GM12878 (cell line): ENCODE results near the gene GRK5. TPM values are rescaled to one million over a fixed set of nuclear protein-coding genes. Genes with fewer than 3 reads are reported as not detected.

Source experiments
- ATAC-seq: fragments of 200-7000 bp; cut with Tn5 transposase; 3 replicates; pipeline ENCODE4 v1.9.1; 2020; ENCODE audit warnings: mild to moderate bottlenecking, moderate library complexity
- BruUV-seq: library from RNA; stranded (reverse); fragments of 400-500 nt; replicated peaks from 2 replicates; lab custom pipeline; 2021; lab: Mats Ljungman, UMichigan
- CTCF ChIA-PET: fragments of 300-600 bp; sonication (Branson Sonifier 250); formaldehyde crosslinking; extraction: SDS; loops from one replicate; lab custom pipeline; 2021; ENCODE audit warnings: inconsistent platforms; lab: Yijun Ruan, JAX
- POLR2A ChIA-PET: fragments of 350-600 bp; formaldehyde crosslinking; extraction: SDS; loops from one replicate; lab custom pipeline; 2021; ENCODE audit warnings: inconsistent platforms; lab: Charles Lee
- RAD21 ChIA-PET: fragments of 300-600 bp; sonication (Branson Sonifier 250); formaldehyde crosslinking; loops from one replicate; lab custom pipeline; 2023; ENCODE audit warnings: antibody characterized with exemption; ENCODE audit not compliant: unreplicated experiment; lab: Charles Lee
- SMC1A ChIA-PET: fragments of 300-600 bp; sonication (Branson Sonifier 250); formaldehyde crosslinking; loops from one replicate; lab custom pipeline; 2023; ENCODE audit not compliant: unreplicated experiment, uncharacterized antibody; lab: Charles Lee
- DNase-seq: peaks from one replicate; pipeline ENCODE4 v3.0.0-alpha.2; 2011; ENCODE audit warnings: low read depth, low spot score
- FAIRE-seq: peaks from 3 replicates; lab custom pipeline; 2011; peaks lifted over from hg19 to GRCh38; lab: Jason Lieb, UNC
- H2AFZ ChIP-seq: 2 replicates; pipeline ENCODE4 v1.6.0; 2011; ENCODE audit warnings: low read depth, low read length, control low read depth; ENCODE audit not compliant: control insufficient read depth
- H3K27ac ChIP-seq: 2 replicates; pipeline ENCODE4 v1.5.1; 2011; ENCODE audit warnings: control low read depth; ENCODE audit not compliant: control insufficient read depth, insufficient read depth
- H3K27me3 ChIP-seq, 2 experiments: replicated peaks in 1 of 2; 2 replicates each; pipeline versions ENCODE4 v1.6.0 to v1.6.1; 2011; ENCODE audit warnings: low read length in 1 of 2; ENCODE audit not compliant: control insufficient read depth in 2 of 2, insufficient read depth in 2 of 2
- H3K36me3 ChIP-seq, 2 experiments: 2 replicates each; pipeline ENCODE4 v1.5.1; 2011; ENCODE audit warnings: low read length in 1 of 2; ENCODE audit not compliant: control insufficient read depth in 2 of 2, insufficient read depth in 2 of 2
- H3K4me1 ChIP-seq: 2 replicates; pipeline ENCODE4 v1.6.1; 2011; ENCODE audit warnings: mild to moderate bottlenecking, low read length, moderate library complexity, mixed read lengths; ENCODE audit not compliant: control insufficient read depth, insufficient read depth
- H3K4me2 ChIP-seq: 2 replicates; pipeline ENCODE4 v1.6.0; 2011; ENCODE audit warnings: control low read depth; ENCODE audit not compliant: control insufficient read depth, insufficient read depth
- H3K4me3 ChIP-seq: fragments of 200-600 bp; sonication (generic); 2 replicates; pipeline ENCODE4 v1.5.1; 2016
- H3K79me2 ChIP-seq: 2 replicates; pipeline ENCODE4 v1.6.0; 2011; ENCODE audit warnings: low read length; ENCODE audit not compliant: control insufficient read depth, insufficient read depth
- H3K9ac ChIP-seq: 2 replicates; pipeline ENCODE4 v1.8.0; 2011; ENCODE audit warnings: low read length, control low read depth, mixed read lengths; ENCODE audit not compliant: control insufficient read depth, insufficient read depth
- H3K9me3 ChIP-seq: replicated peaks from 3 replicates; pipeline ENCODE4 v1.5.1; 2011; ENCODE audit warnings: mild to moderate bottlenecking, low read length; ENCODE audit not compliant: control insufficient read depth, insufficient read depth
- H4K20me1 ChIP-seq: 2 replicates; pipeline ENCODE4 v1.6.0; 2011; ENCODE audit not compliant: control insufficient read depth, insufficient read depth
- CEBPZ ChIP-seq: fragments of 150-350 bp; IDR thresholded peaks from 2 replicates; pipeline ENCODE4 v1.6.1; 2016; ENCODE audit warnings: low read depth, low read length
- EP300 ChIP-seq, 2 experiments: fragments of 150-350 bp in 1 of 2; IDR thresholded peaks; 2 replicates each; pipeline ENCODE4 v1.6.1; 2011 to 2012; ENCODE audit warnings: low read depth in 2 of 2, low read length in 2 of 2, borderline replicate concordance in 1 of 2, improper control_type of control experiment in 1 of 2, inconsistent platforms in 1 of 2; ENCODE audit not compliant: control insufficient read depth in 1 of 2
- PAX8 ChIP-seq: fragments of 450-650 bp; IDR thresholded peaks from 2 replicates; pipeline ENCODE4 v1.6.1; 2017; ENCODE audit warnings: mild to moderate bottlenecking, moderate library complexity
- SIX5 ChIP-seq: IDR thresholded peaks from 2 replicates; pipeline ENCODE4 v1.6.1; 2011; ENCODE audit warnings: mild to moderate bottlenecking, low read depth, low read length, moderate library complexity; ENCODE audit not compliant: severe bottlenecking
- TCF7 ChIP-seq: IDR thresholded peaks from 2 replicates; pipeline ENCODE4 v1.6.1; 2014; ENCODE audit warnings: antibody characterized with exemption, borderline replicate concordance
- ZBTB4 ChIP-seq: fragments of 450-650 bp; formaldehyde crosslinking; IDR thresholded peaks from 2 replicates; pipeline ENCODE4 v1.4.0; 2022; ENCODE audit warnings: mild to moderate bottlenecking, moderate library complexity
- WGBS: methylation state at CpG from one replicate; pipeline ENCODE4 v1.1.6; 2016; ENCODE audit warnings: low lambda C conversion rate; ENCODE audit not compliant: insufficient replicate concordance, insufficient coverage; ENCODE audit errors: missing lambda C conversion rate; 5-methylcytosine and 5-hydroxymethylcytosine counted together
- in situ Hi-C: fragments of 300-500 bp; cut with MboI; formaldehyde crosslinking; loops from 9 replicates; pipeline ENCODE4 v1.14.3; 2018; ENCODE audit warnings: mixed read lengths
- intact Hi-C: fragments of 100-400 bp; cut with micrococcal nuclease; formaldehyde crosslinking; loops from one replicate; pipeline ENCODE4 v1.14.2; 2022; ENCODE audit not compliant: unreplicated experiment
- polyA plus RNA-seq, 11 experiments: library from polyadenylated mRNA; depleted of rRNA in 4 of 11; unstranded in 6 of 11; stranded (reverse) in 5 of 11; fragments of >200 nt; fragmentation: Nextera tagmentation in 4 of 11; fragmentation: Illumina TruSeq in 1 of 11; extraction: Ambion mirVana in 4 of 11; extraction: Trizol in 1 of 11; gene quantifications; 1 replicate in 1 of 11; 2 replicates in 10 of 11; pipeline versions ENCODE4 v1.2.1 to v1.2.3, GENCODE V29; 2011 to 2016; ENCODE audit warnings: inconsistent platforms in 2 of 11, missing spikeins in 2 of 11, low read depth in 1 of 11
- total RNA-seq, 4 experiments: library from RNA; depleted of rRNA in 3 of 4; stranded (reverse); fragments of >200 nt in 3 of 4; fragmentation: Illumina TruSeq in 1 of 4; extraction: Trizol in 1 of 4; gene quantifications; 2 replicates each; pipeline versions ENCODE4 v1.2.1 to v1.2.3, GENCODE V29; 2013 to 2021

The GRK5 gene
- total and polyA plus RNA-seq, 10 of the 15 experiments (the other 5 are each of a cell fraction or from before 2014, with no cell fraction given) = 0.11 to 22.1 (median 10.0) TPM

DNA sequence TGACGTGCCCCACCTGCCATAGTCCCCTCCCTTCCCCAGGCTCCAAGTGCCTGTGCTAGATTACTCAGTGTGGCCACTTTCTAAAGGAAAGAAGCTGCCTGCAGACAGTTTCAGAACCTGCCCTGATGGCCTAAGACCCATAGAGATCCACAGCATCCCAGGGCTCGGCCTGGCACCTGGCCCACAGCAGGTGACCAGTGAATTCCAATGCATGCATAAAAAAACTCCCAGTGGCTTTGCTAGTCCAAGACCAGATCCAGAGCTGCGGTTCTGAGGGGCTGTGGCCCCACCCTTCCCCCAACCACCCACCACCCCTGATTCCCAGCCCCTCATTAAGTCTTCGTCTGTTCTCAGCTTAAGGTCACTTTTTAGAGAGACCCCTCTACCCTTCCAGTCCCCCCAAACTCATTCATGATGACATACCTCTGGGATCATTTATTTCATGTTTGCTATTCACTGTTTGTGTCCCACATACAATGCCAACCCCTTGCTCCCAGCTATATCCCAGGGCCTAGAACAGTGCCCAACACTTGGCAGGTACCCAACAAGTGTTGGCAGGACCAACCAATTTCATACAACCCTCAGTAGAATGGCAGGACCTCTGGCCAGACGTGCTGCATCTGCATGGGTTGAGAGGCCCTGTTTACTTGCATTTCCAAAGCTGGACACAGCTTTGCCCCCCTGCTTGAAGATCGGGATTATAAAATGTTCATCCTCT is 217.0 kb downstream of the GRK5 start:
- no peaks in the 10 kb centered on the region for H3K9me3 ChIP-seq
- H3K36me3 ChIP-seq = peaks cover 8 to 12% of the 10 kb centered on the region in 2 experiments
- no peaks in the 10 kb centered on the region for H4K20me1 ChIP-seq
- no peak overlapping the region for H3K4me3 ChIP-seq
- H3K4me1 ChIP-seq = no peaks in the 10 kb centered on the region
- FAIRE-seq (no peak), ATAC-seq (no peak), DNase-seq (no peak)
- ChIA-PET RAD21 (no interaction called here), SMC1A (interaction anchor here (1.1 kb wide), 1 partner anchor 225 kb away, joined by 3 read pairs; no protein-coding TSS in a partner anchor), POLR2A (no interaction called here), CTCF (no interaction called here)
- BruUV-seq = no TSS peak
- H3K27me3 ChIP-seq = no peaks in the 10 kb centered on the region
- H3K4me2 ChIP-seq = no peak overlapping the region
- in situ Hi-C loops = no loop called here
- no peak overlapping the region for H3K27ac ChIP-seq
- H3K9ac ChIP-seq = no peak overlapping the region
- intact Hi-C loops = no loop called here
- H2AFZ ChIP-seq = no peak overlapping the region
- H3K79me2 ChIP-seq = no peaks in the 10 kb centered on the region
- 97% methylated on average over 6 of the region's 6 CpGs for WGBS
- TF ChIP-seq SIX5 (no peak), EP300 (IDR thresholded peaks at IDR 0.05; ENCODE audit: borderline replicate concordance in 1 of 2, control insufficient read depth in 1 of 2, low read depth in 2 of 2, low read length in 2 of 2) (no peak), ZBTB4 (CRISPR knock-in tag) (no peak), PAX8 (no peak), CEBPZ (no peak), TCF7 (no peak)
